GM12878 (cell line): ENCODE results near the gene PVALEF. TPM values are rescaled to one million over a fixed set of nuclear protein-coding genes. Genes with fewer than 3 reads are reported as not detected.

Experiments used
- ATAC-seq: fragments of 200-7000 bp; cut with Tn5 transposase; 3 replicates; pipeline ENCODE4 v1.9.1; 2020; ENCODE audit warnings: mild to moderate bottlenecking, moderate library complexity
- BruUV-seq: library from RNA; stranded (reverse); fragments of 400-500 nt; replicated peaks from 2 replicates; lab custom pipeline; 2021; lab: Mats Ljungman, UMichigan
- CTCF ChIA-PET: fragments of 300-600 bp; sonication (Branson Sonifier 250); formaldehyde crosslinking; extraction: SDS; loops from one replicate; lab custom pipeline; 2021; ENCODE audit warnings: inconsistent platforms; lab: Yijun Ruan, JAX
- POLR2A ChIA-PET: fragments of 350-600 bp; formaldehyde crosslinking; extraction: SDS; loops from one replicate; lab custom pipeline; 2021; ENCODE audit warnings: inconsistent platforms; lab: Charles Lee
- RAD21 ChIA-PET: fragments of 300-600 bp; sonication (Branson Sonifier 250); formaldehyde crosslinking; loops from one replicate; lab custom pipeline; 2023; ENCODE audit warnings: antibody characterized with exemption; ENCODE audit not compliant: unreplicated experiment; lab: Charles Lee
- SMC1A ChIA-PET: fragments of 300-600 bp; sonication (Branson Sonifier 250); formaldehyde crosslinking; loops from one replicate; lab custom pipeline; 2023; ENCODE audit not compliant: unreplicated experiment, uncharacterized antibody; lab: Charles Lee
- DNase-seq: peaks from one replicate; pipeline ENCODE4 v3.0.0-alpha.2; 2011; ENCODE audit warnings: low read depth, low spot score
- FAIRE-seq: peaks from 3 replicates; lab custom pipeline; 2011; peaks lifted over from hg19 to GRCh38; lab: Jason Lieb, UNC
- H2AFZ ChIP-seq: 2 replicates; pipeline ENCODE4 v1.6.0; 2011; ENCODE audit warnings: low read depth, low read length, control low read depth; ENCODE audit not compliant: control insufficient read depth
- H3K27ac ChIP-seq: 2 replicates; pipeline ENCODE4 v1.5.1; 2011; ENCODE audit warnings: control low read depth; ENCODE audit not compliant: control insufficient read depth, insufficient read depth
- H3K27me3 ChIP-seq, 2 experiments: replicated peaks in 1 of 2; 2 replicates each; pipeline versions ENCODE4 v1.6.0 to v1.6.1; 2011; ENCODE audit warnings: low read length in 1 of 2; ENCODE audit not compliant: control insufficient read depth in 2 of 2, insufficient read depth in 2 of 2
- H3K36me3 ChIP-seq, 2 experiments: 2 replicates each; pipeline ENCODE4 v1.5.1; 2011; ENCODE audit warnings: low read length in 1 of 2; ENCODE audit not compliant: control insufficient read depth in 2 of 2, insufficient read depth in 2 of 2
- H3K4me1 ChIP-seq: 2 replicates; pipeline ENCODE4 v1.6.1; 2011; ENCODE audit warnings: mild to moderate bottlenecking, low read length, moderate library complexity, mixed read lengths; ENCODE audit not compliant: control insufficient read depth, insufficient read depth
- H3K4me2 ChIP-seq: 2 replicates; pipeline ENCODE4 v1.6.0; 2011; ENCODE audit warnings: control low read depth; ENCODE audit not compliant: control insufficient read depth, insufficient read depth
- H3K4me3 ChIP-seq: fragments of 200-600 bp; sonication (generic); 2 replicates; pipeline ENCODE4 v1.5.1; 2016
- H3K79me2 ChIP-seq: 2 replicates; pipeline ENCODE4 v1.6.0; 2011; ENCODE audit warnings: low read length; ENCODE audit not compliant: control insufficient read depth, insufficient read depth
- H3K9ac ChIP-seq: 2 replicates; pipeline ENCODE4 v1.8.0; 2011; ENCODE audit warnings: low read length, control low read depth, mixed read lengths; ENCODE audit not compliant: control insufficient read depth, insufficient read depth
- H3K9me3 ChIP-seq: replicated peaks from 3 replicates; pipeline ENCODE4 v1.5.1; 2011; ENCODE audit warnings: mild to moderate bottlenecking, low read length; ENCODE audit not compliant: control insufficient read depth, insufficient read depth
- H4K20me1 ChIP-seq: 2 replicates; pipeline ENCODE4 v1.6.0; 2011; ENCODE audit not compliant: control insufficient read depth, insufficient read depth
- ATF7 ChIP-seq: fragments of 450-650 bp; IDR thresholded peaks from 2 replicates; pipeline ENCODE4 v1.6.1; 2016; ENCODE audit warnings: low read depth, mild to moderate bottlenecking
- BACH1 ChIP-seq: fragments of 450-650 bp; IDR thresholded peaks from 2 replicates; pipeline ENCODE4 v1.6.1; 2017; ENCODE audit warnings: mild to moderate bottlenecking, borderline replicate concordance
- BHLHE40 ChIP-seq, 2 experiments: fragments of 450-650 bp in 1 of 2; IDR thresholded peaks; 2 replicates each; pipeline ENCODE4 v1.6.1; 2011 to 2017; ENCODE audit warnings: low read depth in 2 of 2, borderline replicate concordance in 1 of 2, improper control_type of control experiment in 1 of 2, low read length in 1 of 2, mild to moderate bottlenecking in 1 of 2
- BRCA1 ChIP-seq: IDR thresholded peaks from 2 replicates; pipeline ENCODE4 v1.6.1; 2011; ENCODE audit warnings: low read depth, low read length, improper control_type of control experiment
- CBFB ChIP-seq: IDR thresholded peaks from 2 replicates; pipeline ENCODE4 v1.6.1; 2016; ENCODE audit warnings: antibody characterized with exemption, low read depth
- EGR1 ChIP-seq, 2 experiments: IDR thresholded peaks; 1 replicate in 1 of 2; 2 replicates in 1 of 2; pipeline ENCODE4 v1.6.1; 2011 to 2012; ENCODE audit warnings: low read depth in 2 of 2, low read length in 2 of 2, borderline replicate concordance in 1 of 2, mild to moderate bottlenecking in 1 of 2, moderate library complexity in 1 of 2
- JUND ChIP-seq: IDR thresholded peaks from 2 replicates; pipeline ENCODE4 v1.6.1; 2012; ENCODE audit warnings: low read depth, mild to moderate bottlenecking, low read length, improper control_type of control experiment, moderate library complexity
- KDM1A ChIP-seq: fragments of 200-600 bp; sonication (generic); IDR thresholded peaks from 2 replicates; pipeline ENCODE4 v1.6.1; 2016; ENCODE audit warnings: borderline replicate concordance
- NFYB ChIP-seq: IDR thresholded peaks from 2 replicates; pipeline ENCODE4 v1.6.1; 2011; ENCODE audit warnings: low read depth, mild to moderate bottlenecking, low read length, improper control_type of control experiment, moderate library complexity; ENCODE audit not compliant: insufficient read depth
- PAX8 ChIP-seq: fragments of 450-650 bp; IDR thresholded peaks from 2 replicates; pipeline ENCODE4 v1.6.1; 2017; ENCODE audit warnings: mild to moderate bottlenecking, moderate library complexity
- RCOR1 ChIP-seq: conservative IDR thresholded peaks from 2 replicates; pipeline ENCODE4 v1.6.1; 2012; ENCODE audit warnings: low read depth, low read length, improper control_type of control experiment
- SMAD5 ChIP-seq: IDR thresholded peaks from 2 replicates; pipeline ENCODE4 v1.6.1; 2016; ENCODE audit warnings: antibody characterized with exemption, low read depth
- SMARCA5 ChIP-seq: fragments of 450-650 bp; IDR thresholded peaks from 2 replicates; pipeline ENCODE4 v1.6.1; 2017; ENCODE audit warnings: mild to moderate bottlenecking
- SRF ChIP-seq, 2 experiments: IDR thresholded peaks; 2 replicates each; pipeline ENCODE4 v1.6.1; 2011; ENCODE audit warnings: low read depth in 2 of 2, low read length in 2 of 2, mild to moderate bottlenecking in 1 of 2, moderate library complexity in 1 of 2
- SUPT20H ChIP-seq: IDR thresholded peaks from 2 replicates; pipeline ENCODE4 v1.6.1; 2011; ENCODE audit warnings: low read depth, mild to moderate bottlenecking, low read length, moderate library complexity, borderline replicate concordance; ENCODE audit not compliant: control insufficient read depth
- SUZ12 ChIP-seq: fragments of 200-600 bp; sonication (generic); IDR thresholded peaks from one replicate; pipeline ENCODE4 v1.6.1; 2018; ENCODE audit warnings: antibody characterized with exemption, mild to moderate bottlenecking; ENCODE audit not compliant: unreplicated experiment
- ZBED1 ChIP-seq: IDR thresholded peaks from 2 replicates; pipeline ENCODE4 v1.6.1; 2016; ENCODE audit warnings: borderline replicate concordance
- ZNF622 ChIP-seq: fragments of 450-650 bp; IDR thresholded peaks from 2 replicates; pipeline ENCODE4 v1.6.1; 2017; ENCODE audit warnings: mild to moderate bottlenecking, inconsistent platforms
- WGBS: methylation state at CpG from one replicate; pipeline ENCODE4 v1.1.6; 2016; ENCODE audit warnings: low lambda C conversion rate; ENCODE audit not compliant: insufficient replicate concordance, insufficient coverage; ENCODE audit errors: missing lambda C conversion rate; 5-methylcytosine and 5-hydroxymethylcytosine counted together
- in situ Hi-C: fragments of 300-500 bp; cut with MboI; formaldehyde crosslinking; loops from 9 replicates; pipeline ENCODE4 v1.14.3; 2018; ENCODE audit warnings: mixed read lengths
- intact Hi-C: fragments of 100-400 bp; cut with micrococcal nuclease; formaldehyde crosslinking; loops from one replicate; pipeline ENCODE4 v1.14.2; 2022; ENCODE audit not compliant: unreplicated experiment
- polyA plus RNA-seq, 11 experiments: library from polyadenylated mRNA; depleted of rRNA in 4 of 11; unstranded in 6 of 11; stranded (reverse) in 5 of 11; fragments of >200 nt; fragmentation: Nextera tagmentation in 4 of 11; fragmentation: Illumina TruSeq in 1 of 11; extraction: Ambion mirVana in 4 of 11; extraction: Trizol in 1 of 11; gene quantifications; 1 replicate in 1 of 11; 2 replicates in 10 of 11; pipeline versions ENCODE4 v1.2.1 to v1.2.3, GENCODE V29; 2011 to 2016; ENCODE audit warnings: inconsistent platforms in 2 of 11, missing spikeins in 2 of 11, low read depth in 1 of 11
- total RNA-seq, 4 experiments: library from RNA; depleted of rRNA in 3 of 4; stranded (reverse); fragments of >200 nt in 3 of 4; fragmentation: Illumina TruSeq in 1 of 4; extraction: Trizol in 1 of 4; gene quantifications; 2 replicates each; pipeline versions ENCODE4 v1.2.1 to v1.2.3, GENCODE V29; 2013 to 2021
- TF ChIP-seq, protein P1 (sequence below): fragments of 450-650 bp; formaldehyde crosslinking; IDR thresholded peaks from 2 replicates; pipeline ENCODE4 v1.5.0; 2022; ENCODE audit warnings: mild to moderate bottlenecking, missing genetic modification characterization

PVALEF gene
- total and polyA plus RNA-seq, 10 of the 15 experiments (the other 5 are each of a cell fraction or from before 2014, with no cell fraction given): not detected

DNA sequence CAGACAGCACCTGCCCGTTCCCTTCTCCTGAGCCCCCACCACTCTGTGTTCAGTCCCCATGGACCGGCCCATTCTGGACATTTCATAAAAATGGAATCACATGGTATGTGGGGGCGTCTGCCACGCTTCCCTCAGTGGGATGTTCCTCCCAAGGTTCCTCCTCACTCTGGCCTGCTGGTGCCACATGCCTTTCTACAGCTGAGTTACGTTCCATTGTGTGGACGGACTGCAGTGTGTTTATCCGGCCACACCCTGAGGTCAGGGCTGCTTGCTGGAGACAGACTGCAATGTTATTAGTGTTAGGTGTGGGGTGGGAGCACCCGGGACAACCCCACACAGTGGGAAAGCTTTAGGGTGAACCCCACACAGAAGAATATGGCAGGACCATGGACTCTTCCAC, 6.6 kb downstream of the PVALEF start:
- ChIA-PET POLR2A (no interaction called here), CTCF (no interaction called here), SMC1A (no interaction called here), RAD21 (no interaction called here)
- intact Hi-C loops: no loop called here
- H3K27me3 ChIP-seq: no peaks in the 10 kb centered on the region; a peak in 2 of 4 replicates
- no TSS peak for BruUV-seq
- TF ChIP-seq, protein P1, sequence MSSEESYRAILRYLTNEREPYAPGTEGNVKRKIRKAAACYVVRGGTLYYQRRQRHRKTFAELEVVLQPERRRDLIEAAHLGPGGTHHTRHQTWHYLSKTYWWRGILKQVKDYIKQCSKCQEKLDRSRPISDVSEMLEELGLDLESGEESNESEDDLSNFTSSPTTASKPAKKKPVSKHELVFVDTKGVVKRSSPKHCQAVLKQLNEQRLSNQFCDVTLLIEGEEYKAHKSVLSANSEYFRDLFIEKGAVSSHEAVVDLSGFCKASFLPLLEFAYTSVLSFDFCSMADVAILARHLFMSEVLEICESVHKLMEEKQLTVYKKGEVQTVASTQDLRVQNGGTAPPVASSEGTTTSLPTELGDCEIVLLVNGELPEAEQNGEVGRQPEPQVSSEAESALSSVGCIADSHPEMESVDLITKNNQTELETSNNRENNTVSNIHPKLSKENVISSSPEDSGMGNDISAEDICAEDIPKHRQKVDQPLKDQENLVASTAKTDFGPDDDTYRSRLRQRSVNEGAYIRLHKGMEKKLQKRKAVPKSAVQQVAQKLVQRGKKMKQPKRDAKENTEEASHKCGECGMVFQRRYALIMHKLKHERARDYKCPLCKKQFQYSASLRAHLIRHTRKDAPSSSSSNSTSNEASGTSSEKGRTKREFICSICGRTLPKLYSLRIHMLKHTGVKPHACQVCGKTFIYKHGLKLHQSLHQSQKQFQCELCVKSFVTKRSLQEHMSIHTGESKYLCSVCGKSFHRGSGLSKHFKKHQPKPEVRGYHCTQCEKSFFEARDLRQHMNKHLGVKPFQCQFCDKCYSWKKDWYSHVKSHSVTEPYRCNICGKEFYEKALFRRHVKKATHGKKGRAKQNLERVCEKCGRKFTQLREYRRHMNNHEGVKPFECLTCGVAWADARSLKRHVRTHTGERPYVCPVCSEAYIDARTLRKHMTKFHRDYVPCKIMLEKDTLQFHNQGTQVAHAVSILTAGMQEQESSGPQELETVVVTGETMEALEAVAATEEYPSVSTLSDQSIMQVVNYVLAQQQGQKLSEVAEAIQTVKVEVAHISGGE (CRISPR knock-in tag): no peak
- no peak for TF ChIP-seq CBFB
- TF ChIP-seq BRCA1: no peak
- TF ChIP-seq SUPT20H: no peak
- no peak for TF ChIP-seq ATF7
- TF ChIP-seq SRF (IDR thresholded peaks at IDR 0.05; ENCODE audit: low read depth in 2 of 2, low read length in 2 of 2): no peak
- TF ChIP-seq RCOR1: no peak
- TF ChIP-seq ZNF622: no peak
- no peak for TF ChIP-seq NFYB
- no peak for TF ChIP-seq ZBED1
- TF ChIP-seq PAX8: no peak
- no peak for TF ChIP-seq SMARCA5
- no peak for TF ChIP-seq EGR1 (IDR thresholded peaks at IDR 0.05; ENCODE audit: borderline replicate concordance in 1 of 2, low read depth in 2 of 2, low read length in 2 of 2)
- TF ChIP-seq JUND: no peak
- TF ChIP-seq KDM1A: no peak
- TF ChIP-seq BHLHE40 (IDR thresholded peaks at IDR 0.05; ENCODE audit: borderline replicate concordance in 1 of 2, low read depth in 2 of 2, low read length in 1 of 2): no peak
- no peak for TF ChIP-seq SUZ12
- TF ChIP-seq BACH1: no peak
- TF ChIP-seq SMAD5: no peak
- no peaks in the 10 kb centered on the region for H3K4me1 ChIP-seq
- H3K4me2 ChIP-seq: no peak overlapping the region
- no peak overlapping the region for H3K4me3 ChIP-seq
- H3K36me3 ChIP-seq: no peaks in the 10 kb centered on the region
- H4K20me1 ChIP-seq: no peaks in the 10 kb centered on the region
- in situ Hi-C loops: no loop called here
- H3K27ac ChIP-seq: no peak overlapping the region
- DNase-seq (no peak), ATAC-seq (no peak), FAIRE-seq (no peak)
- H3K9me3 ChIP-seq: no peaks in the 10 kb centered on the region; the same call in 2 of the 3 replicates
- H2AFZ ChIP-seq: no peak overlapping the region
- WGBS: 36% methylated on average over 8 of the region's 8 CpGs
- no peaks in the 10 kb centered on the region for H3K79me2 ChIP-seq
- H3K9ac ChIP-seq: no peak overlapping the region
